ENCODE measurements around the gene TMEM132E.
"Not testable (repeated sequence)": the region's sequence is repeated elsewhere in the genome, so short reads cannot be mapped to it uniquely, and the experiment has no call there.

Gene TMEM132E, protein sequence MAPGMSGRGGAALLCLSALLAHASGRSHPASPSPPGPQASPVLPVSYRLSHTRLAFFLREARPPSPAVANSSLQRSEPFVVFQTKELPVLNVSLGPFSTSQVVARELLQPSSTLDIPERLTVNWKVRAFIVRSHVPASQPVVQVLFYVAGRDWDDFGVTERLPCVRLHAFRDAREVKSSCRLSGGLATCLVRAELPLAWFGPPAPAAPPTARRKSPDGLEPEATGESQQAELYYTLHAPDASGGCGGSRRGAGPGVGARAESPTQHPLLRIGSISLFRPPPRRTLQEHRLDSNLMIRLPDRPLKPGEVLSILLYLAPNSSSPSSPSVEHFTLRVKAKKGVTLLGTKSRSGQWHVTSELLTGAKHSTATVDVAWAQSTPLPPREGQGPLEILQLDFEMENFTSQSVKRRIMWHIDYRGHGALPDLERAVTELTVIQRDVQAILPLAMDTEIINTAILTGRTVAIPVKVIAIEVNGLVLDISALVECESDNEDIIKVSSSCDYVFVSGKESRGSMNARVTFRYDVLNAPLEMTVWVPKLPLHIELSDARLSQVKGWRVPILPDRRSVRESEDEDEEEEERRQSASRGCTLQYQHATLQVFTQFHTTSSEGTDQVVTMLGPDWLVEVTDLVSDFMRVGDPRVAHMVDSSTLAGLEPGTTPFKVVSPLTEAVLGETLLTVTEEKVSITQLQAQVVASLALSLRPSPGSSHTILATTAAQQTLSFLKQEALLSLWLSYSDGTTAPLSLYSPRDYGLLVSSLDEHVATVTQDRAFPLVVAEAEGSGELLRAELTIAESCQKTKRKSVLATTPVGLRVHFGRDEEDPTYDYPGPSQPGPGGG (N-terminal part only)

DNA sequence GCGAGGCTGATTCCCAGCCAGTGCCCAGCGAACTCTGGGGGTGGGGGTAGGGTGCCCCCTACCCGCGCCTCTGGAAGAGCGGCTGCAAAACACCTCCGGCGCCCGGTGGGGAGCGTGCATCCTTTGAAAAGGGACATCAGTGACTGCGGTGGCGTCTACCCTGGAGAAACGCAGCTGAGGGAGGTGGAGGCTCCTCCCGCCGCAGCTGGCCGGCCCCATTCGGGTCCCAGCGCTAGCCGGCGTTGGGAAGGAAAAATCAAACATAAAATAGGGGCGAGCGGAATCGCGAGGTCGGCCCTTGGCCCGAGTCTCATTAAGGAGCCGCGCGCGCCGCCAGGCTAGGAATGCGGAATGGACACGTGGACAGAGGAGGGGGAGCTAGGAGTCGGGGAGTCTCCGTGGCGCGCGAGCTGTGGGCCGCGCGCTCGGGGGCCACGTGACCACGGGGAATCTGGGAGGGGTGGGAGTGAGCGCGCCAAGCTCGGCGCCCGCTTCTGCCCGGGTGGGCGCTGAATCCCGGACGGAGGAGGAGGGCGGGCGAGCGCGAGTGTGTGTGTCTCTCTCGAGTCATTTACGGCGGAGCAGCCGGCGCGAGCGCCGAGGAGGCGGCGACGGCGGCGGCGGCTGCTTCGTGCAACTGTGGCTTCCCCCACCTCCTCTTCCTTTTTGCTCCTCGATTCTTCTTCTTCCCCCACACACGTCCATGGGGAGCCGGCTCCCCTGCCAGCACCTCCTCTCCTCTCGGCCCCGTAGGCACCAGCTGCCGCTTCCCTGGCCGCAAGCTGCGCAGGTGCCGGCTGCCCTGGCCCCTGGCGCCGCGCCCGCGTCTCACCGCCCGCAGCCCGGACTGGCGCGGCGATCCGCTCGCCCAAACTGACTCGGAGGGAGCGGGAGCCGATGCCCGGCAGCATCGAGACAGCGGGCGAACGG lies at the start of gene TMEM132E:
TSS of gene TMEM132E (plus strand) at position 566 of the 930 bp plus-strand sequence. CDS start 1,495 bp downstream, outside the sequence.
- peak; percentile 85 for DNase-seq

GRCh38 chr17:34530918-34531317 lies 48.5 kb upstream of the TMEM132E start:
- no peak for DNase-seq

GRCh38 chr17:34532281-34533065 lies 46.9 kb upstream of the TMEM132E start:
- DNase-seq: no peak

GRCh38 chr17:34533806-34534527 lies 45.4 kb upstream of the TMEM132E start:
- no peak for DNase-seq

DNA sequence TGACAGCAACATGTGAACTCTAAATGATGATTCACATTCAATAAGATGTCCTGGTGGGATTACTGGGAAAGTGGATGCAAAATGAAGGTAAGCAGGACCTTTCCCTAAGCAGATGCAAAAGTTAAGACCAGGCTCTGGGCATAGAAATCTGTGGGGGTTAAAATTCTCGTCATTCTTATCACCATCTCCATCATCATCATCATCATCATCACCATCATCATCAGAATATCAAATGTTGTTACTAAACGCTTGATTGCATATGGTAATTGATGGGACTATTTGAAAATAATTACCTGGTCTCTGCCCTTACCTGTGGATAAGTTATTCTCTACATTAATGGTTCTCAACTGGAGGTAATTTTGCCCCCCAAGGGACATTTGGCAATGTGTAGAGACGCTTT lies 41.9 kb upstream of the TMEM132E start:
- DNase-seq: no peak

DNA sequence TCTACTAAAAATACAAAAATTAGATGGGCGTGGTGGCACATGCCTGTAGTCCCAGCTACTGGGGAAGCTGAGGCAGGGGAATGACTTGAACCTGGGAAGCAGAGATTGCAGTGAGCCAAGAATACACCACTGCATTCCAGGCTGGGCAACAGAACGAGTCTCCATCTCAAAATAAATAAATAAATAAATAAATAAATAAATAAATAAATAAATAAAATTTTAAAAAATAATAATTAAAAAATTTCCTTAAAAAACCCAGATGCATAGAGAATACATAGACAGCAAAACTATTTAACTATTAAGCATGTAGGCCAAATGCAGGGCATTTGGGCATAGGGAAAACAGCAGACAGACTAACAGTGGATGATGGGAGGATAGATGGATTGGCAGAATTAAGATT lies 40.8 kb upstream of the TMEM132E start:
- DNase-seq: not testable (repeated sequence)

DNA sequence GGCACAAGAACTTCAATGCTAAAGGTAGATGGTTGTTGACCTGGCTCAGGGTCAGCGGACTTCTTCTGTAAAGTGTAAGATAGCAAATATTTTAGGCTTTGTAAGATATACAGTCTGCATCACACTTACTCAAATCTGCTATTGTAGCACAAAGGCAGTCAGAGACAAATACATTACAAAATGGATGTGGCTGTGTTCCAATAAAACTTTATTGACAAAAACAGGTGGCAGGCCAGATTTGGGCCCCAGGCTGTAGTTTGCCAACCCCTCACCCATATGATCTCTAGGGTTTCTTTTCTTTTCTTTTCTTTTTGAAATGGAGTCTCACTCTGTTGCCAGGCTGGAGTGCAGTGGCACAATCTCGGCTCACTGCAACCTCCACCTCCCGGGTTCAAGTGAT lies 39.5 kb upstream of the TMEM132E start:
- DNase-seq: no peak

DNA sequence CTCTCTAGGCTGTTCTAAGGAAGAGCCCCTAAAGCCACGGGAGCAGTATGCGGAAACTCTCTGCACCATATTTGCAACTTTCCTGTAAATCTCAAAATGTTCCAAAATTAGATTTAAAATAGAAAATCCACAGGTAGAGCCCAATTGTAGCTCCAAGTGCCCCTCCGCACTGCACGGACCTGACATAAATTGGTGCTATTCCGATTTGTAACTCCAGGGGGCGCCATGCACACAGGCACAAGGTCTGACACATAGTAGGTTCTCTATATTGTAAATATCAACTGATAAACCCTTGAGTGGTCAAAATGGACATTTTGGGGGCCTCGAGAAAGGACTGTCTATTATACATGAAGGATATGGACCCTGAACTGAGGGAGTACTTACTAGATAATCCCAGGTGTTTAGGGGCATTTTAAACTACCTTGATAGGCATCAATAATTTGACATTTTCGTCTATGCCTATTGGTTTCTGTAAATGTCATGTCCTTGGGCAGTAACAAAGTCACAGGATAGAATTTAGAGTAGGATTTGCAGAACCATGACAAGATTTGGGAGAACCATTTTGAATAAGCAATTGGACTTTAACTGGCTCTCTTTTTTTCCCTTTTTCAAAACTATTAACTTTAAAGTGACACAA lies 36.6 kb upstream of the TMEM132E start:
- no peak for DNase-seq

GRCh38 chr17:34547453-34548063 lies 31.8 kb upstream of the TMEM132E start:
- no peak for DNase-seq

GRCh38 chr17:34549966-34550365 lies 29.4 kb upstream of the TMEM132E start:
- no peak for DNase-seq

- DNase-seq: no peak
Observed at GRCh38 chr17:34553907-34554306, 25.5 kb upstream of the TMEM132E start.

DNA sequence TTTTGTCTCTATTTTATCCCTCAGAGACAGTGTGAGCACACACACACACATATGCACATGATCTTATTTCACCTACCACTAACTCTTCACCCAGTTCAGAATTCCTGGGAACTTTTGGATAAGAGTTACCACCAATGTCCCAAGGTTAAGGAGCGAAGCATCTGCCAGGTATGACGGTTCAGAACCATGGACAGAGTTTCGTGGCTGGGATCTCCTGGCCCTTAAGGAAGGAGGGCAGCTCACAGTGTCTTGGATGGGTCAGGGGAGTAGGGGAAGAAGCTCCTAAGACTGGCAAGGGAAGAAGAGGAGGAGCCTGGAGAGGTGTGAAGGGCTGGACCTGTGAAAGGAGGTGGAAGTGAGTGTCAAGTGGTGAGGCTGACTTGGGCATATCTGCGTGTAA lies 23.0 kb upstream of the TMEM132E start:
- no peak for DNase-seq

DNA sequence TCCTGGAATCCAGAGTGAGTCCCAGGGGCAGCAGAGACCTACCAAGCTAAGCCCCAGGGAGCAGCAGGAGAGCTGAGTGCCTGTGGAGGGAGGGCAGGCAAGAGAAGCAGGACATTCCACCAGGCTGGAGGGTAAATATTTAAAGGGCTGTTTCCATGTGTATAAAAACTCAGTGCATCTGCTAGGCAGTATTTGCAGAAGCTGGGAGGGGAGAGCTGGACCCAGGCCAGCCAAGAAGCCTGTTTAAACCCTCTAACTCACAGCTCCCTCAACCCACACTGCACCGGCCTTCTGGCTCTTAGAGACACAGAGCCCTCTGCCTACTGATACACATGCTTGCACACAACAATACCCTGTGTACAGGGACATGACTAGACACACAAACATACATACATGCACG lies 22.5 kb upstream of the TMEM132E start:
- DNase-seq: peak; percentile 14

GRCh38 chr17:34561328-34561727 lies 18.1 kb upstream of the TMEM132E start:
- DNase-seq: no peak

GRCh38 chr17:34562387-34562786 lies 17.0 kb upstream of the TMEM132E start:
- peak; percentile 16 for DNase-seq

DNA sequence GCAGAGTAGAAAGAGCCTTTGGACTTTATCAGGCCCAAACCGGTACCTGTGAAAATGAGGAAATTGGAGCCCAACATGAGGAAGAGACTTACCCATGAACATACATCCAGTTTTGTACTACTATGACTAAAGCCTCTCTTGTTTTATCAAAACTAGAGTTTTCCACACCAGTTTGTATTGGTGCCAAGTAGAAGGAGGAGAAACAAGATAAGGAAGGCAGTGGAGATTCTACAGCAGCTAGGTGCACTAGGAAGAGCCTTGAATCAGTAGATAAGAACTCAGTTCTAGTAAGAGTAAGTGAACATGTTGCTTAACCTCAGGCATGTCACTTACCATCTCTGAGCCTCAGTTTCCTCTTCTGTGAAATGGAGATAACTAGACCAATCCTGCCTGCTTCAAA lies 13.7 kb upstream of the TMEM132E start:
- DNase-seq: no peak

GRCh38 chr17:34566201-34566600 lies 13.2 kb upstream of the TMEM132E start:
- DNase-seq: no peak

GRCh38 chr17:34566873-34567272 lies 12.5 kb upstream of the TMEM132E start:
- no peak for DNase-seq

DNA sequence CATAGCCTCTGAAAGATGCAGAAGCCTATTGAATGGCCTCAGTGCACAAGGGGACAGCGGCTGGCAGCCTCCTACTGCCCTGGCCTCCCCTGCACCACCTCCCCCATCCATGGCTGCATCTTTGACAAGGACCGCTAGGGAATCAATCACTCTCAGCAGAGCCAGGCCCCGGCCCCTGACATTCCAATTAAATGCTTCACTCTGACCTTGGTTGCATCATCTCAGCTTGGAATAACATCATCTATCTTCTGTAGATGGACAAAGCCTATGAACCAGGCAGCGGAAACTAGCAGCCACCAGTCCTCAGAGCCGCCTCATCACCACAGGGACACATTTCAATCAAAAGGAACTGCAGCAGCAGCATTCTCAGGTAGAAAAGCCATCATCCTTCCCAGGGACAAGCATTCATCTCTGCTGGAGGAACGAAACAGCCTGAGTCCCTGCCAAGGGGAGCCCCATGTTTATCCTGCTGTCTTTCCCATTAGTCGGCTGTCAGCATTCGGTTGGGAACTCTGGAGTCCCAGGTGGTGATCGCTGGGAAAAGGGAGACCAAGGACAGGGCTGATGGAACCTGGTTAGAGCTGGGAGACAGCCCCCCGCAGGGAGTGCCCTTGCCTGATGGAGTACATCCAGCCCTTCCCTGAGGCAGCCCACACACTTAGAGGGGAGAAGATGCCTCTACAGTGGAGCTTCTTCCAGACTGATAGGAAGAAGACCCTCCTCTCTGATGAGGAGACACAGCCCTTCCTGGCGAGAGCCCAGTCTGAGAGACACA lies 11.5 kb upstream of the TMEM132E start:
- no peak for DNase-seq

GRCh38 chr17:34568953-34569352 lies 10.4 kb upstream of the TMEM132E start:
- DNase-seq: no peak

Data from NCI-H2171 (cell line).